ENCODE results near the gene PIGZ.
A peak's percentile ranks its signal among the peaks of the same experiment; 100 is the strongest.

PIGZ gene

GRCh38 chr3:196976941-196977340, 8.3 kb upstream of the PIGZ start:
- no peak for DNase-seq

- DNase-seq: no peak
These were observed 6.7 kb upstream of the PIGZ start for GRCh38 chr3:196975349-196975748.

GRCh38 chr3:196974661-196975060, 6.0 kb upstream of the PIGZ start:
- no peak for DNase-seq

DNA sequence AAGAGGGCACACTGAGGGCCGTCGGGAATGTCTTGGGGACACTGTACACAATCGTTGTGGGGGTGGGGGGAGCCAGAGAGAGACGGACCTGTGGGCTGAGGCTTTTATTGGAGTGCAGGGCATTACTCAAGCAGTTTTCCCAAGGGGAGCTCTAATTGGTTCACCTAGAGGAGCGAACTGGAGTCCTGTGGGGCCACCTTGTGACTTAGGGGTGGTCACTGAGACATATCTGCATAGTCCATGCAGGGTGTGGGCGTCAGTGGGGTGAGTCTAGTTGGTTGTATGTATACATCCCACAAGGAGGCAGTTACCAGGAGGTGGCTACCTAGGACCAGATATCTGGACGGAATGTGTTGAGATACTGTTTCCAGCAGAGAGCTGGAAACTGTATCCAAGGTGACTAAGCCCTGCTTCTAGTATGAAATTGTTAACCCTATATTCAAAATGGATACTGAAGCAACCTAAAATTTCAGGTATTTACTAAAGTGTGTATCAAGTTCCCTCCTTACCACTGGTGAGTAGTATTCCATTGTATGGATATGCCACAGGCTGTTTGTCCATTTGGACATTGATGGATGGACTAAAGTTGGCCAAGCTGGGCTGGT, 2.6 kb upstream of the PIGZ start:
- no peak for DNase-seq

DNA sequence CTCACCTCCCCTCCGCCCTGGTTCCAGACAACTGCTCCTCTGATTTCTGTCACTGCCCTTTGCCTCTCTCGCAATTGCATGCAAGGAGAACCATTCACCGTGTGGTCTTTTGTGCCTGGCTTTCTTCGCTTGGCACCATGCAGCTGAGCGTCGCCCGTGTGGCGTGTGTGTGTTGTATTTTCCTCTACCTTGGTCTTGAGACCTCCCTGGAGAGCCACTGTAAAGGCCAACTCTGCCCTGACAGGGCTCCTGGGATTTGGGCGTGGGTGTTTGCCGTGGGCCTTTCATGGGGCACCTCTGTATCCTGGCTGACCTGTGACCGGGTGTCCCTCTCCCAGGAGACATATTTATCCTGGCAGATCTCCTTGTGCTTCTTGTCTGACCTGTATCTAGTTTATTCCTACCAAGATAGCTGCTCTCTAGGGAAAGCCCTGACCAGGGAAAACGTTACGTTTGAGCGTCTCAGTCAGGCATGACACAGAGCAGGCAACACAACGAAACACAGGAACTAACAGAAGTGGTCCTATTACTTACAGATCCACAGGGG, 2.0 kb upstream of the PIGZ start:
- no peak for DNase-seq

- peak; percentile 49 to 72 (median 53) for DNase-seq
These were observed 1.3 kb upstream of the PIGZ start for GRCh38 chr3:196969660-196970546.

DNA sequence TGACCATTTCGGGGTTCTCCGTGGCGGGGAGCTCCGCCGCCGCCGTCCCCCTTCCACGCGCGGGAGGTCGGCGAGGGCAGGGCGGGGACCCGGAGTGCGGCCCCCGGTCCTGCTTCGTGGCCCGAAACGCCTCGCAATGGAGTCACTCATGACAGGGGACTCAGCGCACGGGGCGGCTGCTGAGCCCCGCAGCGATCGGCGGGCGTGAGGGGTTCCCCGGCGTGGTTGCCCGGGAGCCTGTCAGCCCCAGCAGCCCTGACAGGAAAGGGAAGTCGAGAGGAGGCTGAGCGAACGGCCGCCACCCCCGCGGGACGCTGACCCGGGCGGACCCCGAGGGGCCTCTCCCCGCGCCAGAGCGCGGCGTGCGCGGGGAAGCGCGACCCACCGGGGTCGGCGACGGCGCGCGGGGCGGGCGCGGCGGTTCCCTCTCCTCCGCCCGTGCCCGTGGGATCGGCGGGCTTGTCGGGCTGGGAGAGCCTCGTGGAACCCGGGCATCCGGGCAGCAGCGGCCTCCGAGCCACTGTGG, 564 bp upstream of the PIGZ start:
- DNase-seq: peak in 3 of 5 experiments; percentile 24 to 55 (median 24)

GRCh38 chr3:196967412-196968232, 1.0 kb downstream of the PIGZ start:
- DNase-seq: no peak

- no peak for DNase-seq
These were observed 1.9 kb downstream of the PIGZ start for GRCh38 chr3:196966526-196967401.

DNA sequence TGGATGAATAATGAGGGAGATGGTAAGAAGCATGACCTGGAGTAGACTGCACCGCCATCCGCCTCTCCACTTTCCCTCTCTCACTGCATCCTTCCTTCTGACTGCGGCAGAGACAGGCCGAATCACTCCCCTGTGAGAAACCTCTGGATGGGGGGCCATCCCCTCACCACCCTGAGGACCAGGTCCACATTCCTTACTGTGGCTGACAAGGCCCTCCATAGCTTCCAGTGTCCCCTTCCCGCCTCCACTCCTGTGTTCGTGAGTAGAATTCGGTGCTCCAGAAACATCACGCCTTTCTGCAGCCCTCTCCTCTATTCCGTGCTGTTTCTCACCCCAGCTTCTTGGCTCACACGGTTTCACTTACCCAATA, 2.8 kb downstream of the PIGZ start:
- no peak for DNase-seq

GRCh38 chr3:196965112-196965803, 3.4 kb downstream of the PIGZ start:
- no peak for DNase-seq

DNA sequence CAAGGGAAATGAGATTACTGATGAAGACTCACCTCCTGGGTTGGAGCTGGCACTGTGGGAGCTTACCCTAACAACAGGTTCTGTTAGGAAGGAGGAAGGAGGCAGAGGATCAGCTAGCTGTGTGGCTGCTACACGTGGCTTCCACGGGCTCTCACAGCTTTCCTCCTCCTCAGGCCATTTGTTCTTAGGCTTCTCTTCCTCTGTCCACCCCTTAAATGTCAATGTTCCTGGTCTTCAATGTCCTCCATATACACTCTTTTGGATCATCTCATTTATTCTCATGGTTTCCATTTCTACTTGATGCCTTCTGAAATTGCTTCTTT, 5.0 kb downstream of the PIGZ start:
- no peak for DNase-seq

GRCh38 chr3:196962930-196963630, 5.6 kb downstream of the PIGZ start:
- no peak for DNase-seq

DNA sequence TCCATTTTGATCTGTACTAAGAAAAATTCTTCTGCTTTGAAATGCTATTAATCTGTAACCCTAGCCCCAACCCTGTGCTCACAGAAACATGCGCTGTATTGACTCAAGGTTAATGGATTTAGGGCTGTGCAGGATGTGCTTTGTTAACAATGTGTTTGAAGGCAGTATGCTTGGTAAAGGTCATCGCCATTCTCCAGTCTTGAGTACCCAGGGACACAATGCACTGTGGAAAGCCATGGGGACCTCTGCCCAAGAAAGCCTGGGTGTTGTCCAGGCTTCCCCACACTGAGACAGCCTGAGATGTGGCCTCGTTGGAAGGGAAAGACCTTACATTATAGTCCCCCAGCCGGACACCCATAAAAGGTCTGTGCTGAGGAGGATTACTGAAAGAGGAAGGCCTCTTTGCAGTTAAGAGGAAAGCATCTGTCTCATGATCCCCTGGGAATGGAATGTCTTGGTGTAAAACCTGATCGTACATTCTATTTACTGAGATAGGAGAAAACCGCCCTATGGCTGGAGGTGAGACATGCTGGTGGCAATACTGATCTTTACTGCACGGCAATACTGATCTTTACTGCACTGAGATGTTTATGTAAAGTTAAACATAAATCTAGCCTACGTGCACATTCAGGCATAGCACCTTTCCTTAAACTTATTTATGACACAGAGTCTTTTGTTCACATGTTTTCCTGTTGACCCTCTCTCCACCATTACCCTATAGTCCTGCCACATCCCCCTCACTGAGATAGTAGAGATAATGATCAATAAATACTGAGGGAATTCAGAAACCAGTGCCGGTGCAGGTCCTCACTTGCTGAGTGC, 6.3 kb downstream of the PIGZ start:
- no peak for DNase-seq

DNA sequence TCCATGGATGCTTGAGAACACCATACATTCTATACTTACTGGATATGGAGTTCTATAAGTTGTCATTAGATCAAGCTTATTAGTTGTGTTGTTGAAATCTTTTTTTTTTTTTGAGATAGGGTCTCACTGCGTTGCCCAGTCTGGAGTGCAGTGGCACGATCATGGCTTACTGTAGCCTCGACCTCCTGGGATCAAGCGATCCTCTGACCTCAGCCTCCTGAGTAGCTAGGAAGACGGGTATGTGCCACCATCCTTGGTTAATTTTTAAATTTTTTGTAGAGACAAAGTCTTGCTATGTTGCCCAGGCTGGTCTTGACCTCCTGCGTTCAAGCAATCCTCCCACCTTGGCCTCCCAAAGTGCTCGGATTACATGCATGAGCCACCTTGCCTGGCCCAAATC, 13.8 kb downstream of the PIGZ start:
- DNase-seq: no peak

DNA sequence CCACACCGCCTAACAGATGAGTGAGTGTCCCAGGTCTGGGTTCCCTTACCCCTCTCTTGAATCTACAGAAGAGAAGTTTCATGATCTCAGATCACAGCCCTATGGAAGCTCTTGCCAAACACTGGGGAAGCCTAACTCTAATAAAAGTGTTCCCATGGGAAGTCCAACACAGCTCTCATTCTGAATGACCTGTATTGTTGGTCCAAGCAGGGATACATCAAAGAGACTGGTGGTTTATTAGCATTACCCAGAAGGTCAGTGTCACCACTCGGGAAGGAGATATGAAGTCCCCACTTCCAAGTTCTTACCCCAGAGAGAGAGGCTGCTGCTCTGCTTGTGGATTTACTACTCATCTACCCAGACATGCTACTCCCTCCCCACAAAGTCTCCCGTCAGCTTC, 17.3 kb downstream of the PIGZ start:
- no peak for DNase-seq

- DNase-seq: no peak
These were observed 18.9 kb downstream of the PIGZ start for GRCh38 chr3:196949750-196950149.

DNA sequence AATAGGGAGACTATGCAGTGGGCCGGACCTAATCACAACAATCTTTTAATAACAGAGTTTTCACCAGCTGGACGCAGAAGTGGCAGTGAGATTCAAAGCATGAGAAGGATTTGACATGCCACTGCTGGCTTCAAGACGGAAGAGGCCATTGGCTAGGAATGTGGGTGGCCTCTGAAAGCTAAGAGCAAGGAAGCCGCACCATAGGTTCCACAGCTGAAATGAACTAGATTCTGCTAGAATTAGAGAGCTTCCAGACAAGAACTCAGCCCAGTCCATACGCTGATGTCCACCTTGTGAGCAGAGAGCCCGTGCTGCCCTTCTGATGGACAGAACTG, 19.4 kb downstream of the PIGZ start:
- no peak for DNase-seq

GRCh38 chr3:196948442-196949284, 20.0 kb downstream of the PIGZ start:
- no peak for DNase-seq

Measured in T-helper 2 cell (primary cell).